Mesendoderm (in vitro differentiated cells): ENCODE data around the gene ARHGAP15.

Experiments used
- DNase-seq: peaks from one replicate; pipeline ENCODE4 v3.0.0; 2013
- H2AK5ac ChIP-seq: 2 replicates; pipeline ENCODE4 v1.6.1; 2013; ENCODE audit warnings: low read length, inconsistent platforms
- H2BK120ac ChIP-seq: 2 replicates; pipeline ENCODE4 v1.6.1; 2013; ENCODE audit warnings: low read depth, mild to moderate bottlenecking, low read length, moderate library complexity, mixed read lengths
- H2BK15ac ChIP-seq: replicated peaks from 2 replicates; pipeline ENCODE4 v1.6.1; 2013; ENCODE audit warnings: low read depth, mild to moderate bottlenecking, moderate library complexity
- H2BK5ac ChIP-seq: 2 replicates; pipeline ENCODE4 v1.6.1; 2013; ENCODE audit warnings: low read length, inconsistent platforms
- H3K18ac ChIP-seq: 2 replicates; pipeline ENCODE4 v1.6.1; 2013; ENCODE audit warnings: mild to moderate bottlenecking, low read length, mixed read lengths
- H3K23ac ChIP-seq: one replicate; pipeline ENCODE4 v1.6.1; 2013; ENCODE audit warnings: low read length
- H3K27ac ChIP-seq: 2 replicates; pipeline ENCODE4 v1.5.1; 2013; ENCODE audit warnings: low read depth, mild to moderate bottlenecking, inconsistent platforms, low read length, moderate library complexity
- H3K27me3 ChIP-seq: 2 replicates; pipeline ENCODE4 v1.6.1; 2013; ENCODE audit warnings: low read length, control low read depth, mild to moderate bottlenecking, inconsistent platforms; ENCODE audit not compliant: insufficient read depth, poor library complexity
- H3K36me3 ChIP-seq: 2 replicates; pipeline ENCODE4 v1.6.1; 2013; ENCODE audit warnings: low read length, inconsistent platforms; ENCODE audit not compliant: control insufficient read depth, insufficient read depth
- H3K4ac ChIP-seq: one replicate; pipeline ENCODE4 v1.6.1; 2013; ENCODE audit warnings: low read depth, mild to moderate bottlenecking, low read length, moderate library complexity
- H3K4me1 ChIP-seq: 2 replicates; pipeline ENCODE4 v1.6.1; 2013; ENCODE audit warnings: low read depth, low read length, inconsistent platforms; ENCODE audit not compliant: control insufficient read depth
- H3K4me2 ChIP-seq: 2 replicates; pipeline ENCODE4 v1.6.1; 2013; ENCODE audit warnings: low read length
- H3K4me3 ChIP-seq: 2 replicates; pipeline ENCODE4 v1.5.1; 2013; ENCODE audit warnings: mild to moderate bottlenecking, low read length
- H3K56ac ChIP-seq: one replicate; pipeline ENCODE4 v1.6.1; 2013; ENCODE audit warnings: low read length
- H3K79me1 ChIP-seq: 2 replicates; pipeline ENCODE4 v1.6.1; 2013; ENCODE audit warnings: low read length, inconsistent platforms
- H3K79me2 ChIP-seq: 2 replicates; pipeline ENCODE4 v1.6.1; 2013; ENCODE audit warnings: mild to moderate bottlenecking, low read length; ENCODE audit not compliant: control insufficient read depth, insufficient read depth
- H3K9ac ChIP-seq: 2 replicates; pipeline ENCODE4 v1.6.1; 2013; ENCODE audit warnings: low read length, inconsistent platforms
- H4K5ac ChIP-seq: one replicate; pipeline ENCODE4 v1.6.1; 2013; ENCODE audit warnings: low read length
- H4K8ac ChIP-seq: one replicate; pipeline ENCODE4 v1.6.1; 2013; ENCODE audit warnings: low read depth, mild to moderate bottlenecking, control low read depth, low read length, moderate library complexity
- WGBS: extraction: QIAGEN DNeasy Blood & Tissue Kit; methylation state at CpG from one replicate; pipeline ENCODE4 v1.1.7; 2013; ENCODE audit warnings: low lambda C conversion rate, missing lambda C conversion rate; ENCODE audit not compliant: insufficient coverage; ENCODE audit errors: extremely low coverage; 5-methylcytosine and 5-hydroxymethylcytosine counted together

Gene ARHGAP15

GRCh38 chr2:143177096-143177786, 48.0 kb downstream of the ARHGAP15 start:
- Histone ChIP-seq H3K9ac (no peak overlapping the region), H4K5ac (no peak overlapping the region), H2BK5ac (no peak overlapping the region), H3K18ac (no peak overlapping the region), H2BK15ac (no peak overlapping the region), H3K23ac (no peak overlapping the region), H2AK5ac (no peak overlapping the region), H3K4me2 (no peak overlapping the region), H3K56ac (no peak overlapping the region), H3K79me1 (no peaks in the 10 kb centered on the region), H4K8ac (no peak overlapping the region), H3K27me3 (no peaks in the 10 kb centered on the region), H3K4ac (no peak overlapping the region), H3K27ac (no peak overlapping the region), H2BK120ac (no peak overlapping the region), H3K4me3 (no peak overlapping the region), H3K36me3 (no peaks in the 10 kb centered on the region), H3K79me2 (no peaks in the 10 kb centered on the region), H3K4me1 (no peaks in the 10 kb centered on the region)
- no CpG with 5 or more reads among the region's 5 CpGs for WGBS
- DNase-seq: no peak

GRCh38 chr2:143181494-143181893, 52.3 kb downstream of the ARHGAP15 start:
- Histone ChIP-seq H2BK15ac (no peak overlapping the region), H3K36me3 (no peaks in the 10 kb centered on the region), H3K56ac (no peak overlapping the region), H2AK5ac (no peak overlapping the region), H4K8ac (no peak overlapping the region), H3K4me3 (no peak overlapping the region), H4K5ac (no peak overlapping the region), H3K18ac (no peak overlapping the region), H3K27me3 (no peaks in the 10 kb centered on the region), H2BK5ac (no peak overlapping the region), H2BK120ac (no peak overlapping the region), H3K79me1 (no peaks in the 10 kb centered on the region), H3K79me2 (no peaks in the 10 kb centered on the region), H3K4me2 (no peak overlapping the region), H3K4ac (no peak overlapping the region), H3K9ac (no peak overlapping the region), H3K23ac (no peak overlapping the region), H3K27ac (no peak overlapping the region), H3K4me1 (no peaks in the 10 kb centered on the region)
- no peak for DNase-seq

- H4K8ac ChIP-seq: no peak overlapping the region
- H3K36me3 ChIP-seq: no peaks in the 10 kb centered on the region
- no peaks in the 10 kb centered on the region for H3K79me1 ChIP-seq
- H3K4ac ChIP-seq: no peak overlapping the region
- no peak overlapping the region for H3K56ac ChIP-seq
- no peak overlapping the region for H2BK120ac ChIP-seq
- H3K27ac ChIP-seq: no peak overlapping the region
- no peak overlapping the region for H2BK5ac ChIP-seq
- H2AK5ac ChIP-seq: no peak overlapping the region
- WGBS: no CpG with 5 or more reads among the region's 2 CpGs
- H3K4me3 ChIP-seq: no peak overlapping the region
- H3K9ac ChIP-seq: no peak overlapping the region
- DNase-seq: no peak
- H4K5ac ChIP-seq: no peak overlapping the region
- no peaks in the 10 kb centered on the region for H3K79me2 ChIP-seq
- no peak overlapping the region for H3K4me2 ChIP-seq
- no peak overlapping the region for H3K23ac ChIP-seq
- H3K18ac ChIP-seq: no peak overlapping the region
- H3K27me3 ChIP-seq: no peaks in the 10 kb centered on the region
- no peaks in the 10 kb centered on the region for H3K4me1 ChIP-seq
- no peak overlapping the region for H2BK15ac ChIP-seq
Observed at GRCh38 chr2:143182649-143183048, 53.4 kb downstream of the ARHGAP15 start.

GRCh38 chr2:143183804-143184463, 54.7 kb downstream of the ARHGAP15 start:
- DNase-seq: no peak
- Histone ChIP-seq H2BK15ac (no peak overlapping the region), H3K56ac (no peak overlapping the region), H3K18ac (no peak overlapping the region), H4K5ac (no peak overlapping the region), H3K4me3 (no peak overlapping the region), H2AK5ac (no peak overlapping the region), H2BK120ac (no peak overlapping the region), H3K4me1 (no peaks in the 10 kb centered on the region), H3K4ac (no peak overlapping the region), H3K23ac (no peak overlapping the region), H3K4me2 (no peak overlapping the region), H4K8ac (no peak overlapping the region), H3K27me3 (no peaks in the 10 kb centered on the region), H3K9ac (no peak overlapping the region), H3K27ac (no peak overlapping the region), H3K79me2 (no peaks in the 10 kb centered on the region), H3K36me3 (no peaks in the 10 kb centered on the region), H3K79me1 (no peaks in the 10 kb centered on the region), H2BK5ac (no peak overlapping the region)
- WGBS: no CpG with 5 or more reads among the region's 5 CpGs

- Histone ChIP-seq H3K18ac (no peak overlapping the region), H3K4me3 (no peak overlapping the region), H3K4me1 (no peaks in the 10 kb centered on the region), H3K79me2 (no peaks in the 10 kb centered on the region), H3K23ac (no peak overlapping the region), H3K4ac (no peak overlapping the region), H2AK5ac (no peak overlapping the region), H3K9ac (no peak overlapping the region), H3K56ac (no peak overlapping the region), H3K27me3 (no peaks in the 10 kb centered on the region), H3K79me1 (no peaks in the 10 kb centered on the region), H4K8ac (no peak overlapping the region), H4K5ac (no peak overlapping the region), H2BK120ac (no peak overlapping the region), H3K4me2 (no peak overlapping the region), H3K36me3 (no peaks in the 10 kb centered on the region), H2BK15ac (no peak overlapping the region), H2BK5ac (no peak overlapping the region), H3K27ac (no peak overlapping the region)
- no CpG with 5 or more reads among the region's 3 CpGs for WGBS
- DNase-seq: no peak
Observed at GRCh38 chr2:143186876-143187275, 57.7 kb downstream of the ARHGAP15 start.

- H3K79me1 ChIP-seq: no peaks in the 10 kb centered on the region
- WGBS: no CpG with 5 or more reads among the region's 3 CpGs
Observed at GRCh38 chr2:143190431-143190830, 61.2 kb downstream of the ARHGAP15 start.

More at GRCh38 chr2:143190431-143190830, 61.2 kb downstream of the ARHGAP15 start:
- Histone ChIP-seq H3K4me2 (no peak overlapping the region), H3K4me1 (peaks cover 2% of the 10 kb centered on the region), H3K4me3 (no peak overlapping the region), H3K56ac (no peak overlapping the region), H4K5ac (no peak overlapping the region), H2BK15ac (no peak overlapping the region), H3K18ac (no peak overlapping the region), H3K23ac (no peak overlapping the region), H2AK5ac (no peak overlapping the region), H2BK5ac (no peak overlapping the region), H3K9ac (no peak overlapping the region), H3K27ac (no peak overlapping the region), H3K27me3 (no peaks in the 10 kb centered on the region), H3K4ac (no peak overlapping the region), H3K36me3 (no peaks in the 10 kb centered on the region), H3K79me2 (no peaks in the 10 kb centered on the region), H2BK120ac (no peak overlapping the region), H4K8ac (no peak overlapping the region)
- DNase-seq: no peak
